ENCODE results near the gene GRIA2.

The GRIA2 gene

DNA sequence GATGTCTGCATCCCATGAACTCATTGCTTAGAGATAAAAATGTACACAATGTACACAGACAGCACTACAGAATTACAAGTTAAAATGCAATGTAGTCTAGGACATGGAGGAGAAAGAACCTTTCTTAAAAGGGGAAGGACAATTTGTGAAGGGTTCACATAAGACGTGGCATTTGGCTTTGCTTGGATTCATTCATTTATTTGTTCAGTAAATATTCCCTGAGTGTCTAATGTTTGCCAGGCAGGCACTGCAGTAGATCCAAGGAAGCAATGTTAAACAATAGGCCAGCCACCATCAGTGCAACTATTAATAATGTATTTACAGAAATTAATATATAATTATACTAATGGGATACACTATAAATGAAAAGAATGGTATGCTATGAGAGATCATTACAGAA, 94.4 kb downstream of the GRIA2 start:
- TF ChIP-seq REST (IDR thresholded peaks at IDR 0.05; ENCODE audit: insufficient read depth in 1 of 2, low read depth in 2 of 2, low read length in 2 of 2), result no peak
- no peak for TF ChIP-seq SIN3A (IDR thresholded peaks at IDR 0.05; ENCODE audit: borderline replicate concordance, insufficient read depth, low read length)
- TF ChIP-seq POLR2AphosphoS5 (IDR thresholded peaks at IDR 0.05; ENCODE audit: low read depth, low read length), result no peak
- no peak for TF ChIP-seq FOXP2 (optimal IDR thresholded peaks at IDR 0.05; ENCODE audit: borderline replicate concordance, extremely low read depth, extremely low read length, insufficient read depth)
- no peak for TF ChIP-seq TAF1 (IDR thresholded peaks at IDR 0.05; ENCODE audit: borderline replicate concordance, insufficient read depth, low read length)

GRCh38 chr4:157315968-157316367, 95.4 kb downstream of the GRIA2 start:
- TF ChIP-seq TAF1 (IDR thresholded peaks at IDR 0.05; ENCODE audit: borderline replicate concordance, insufficient read depth, low read length) (no peak), REST (IDR thresholded peaks at IDR 0.05; ENCODE audit: insufficient read depth in 1 of 2, low read depth in 2 of 2, low read length in 2 of 2) (no peak), FOXP2 (optimal IDR thresholded peaks at IDR 0.05; ENCODE audit: borderline replicate concordance, extremely low read depth, extremely low read length, insufficient read depth) (no peak), POLR2AphosphoS5 (IDR thresholded peaks at IDR 0.05; ENCODE audit: low read depth, low read length) (no peak), SIN3A (IDR thresholded peaks at IDR 0.05; ENCODE audit: borderline replicate concordance, insufficient read depth, low read length) (no peak)

DNA sequence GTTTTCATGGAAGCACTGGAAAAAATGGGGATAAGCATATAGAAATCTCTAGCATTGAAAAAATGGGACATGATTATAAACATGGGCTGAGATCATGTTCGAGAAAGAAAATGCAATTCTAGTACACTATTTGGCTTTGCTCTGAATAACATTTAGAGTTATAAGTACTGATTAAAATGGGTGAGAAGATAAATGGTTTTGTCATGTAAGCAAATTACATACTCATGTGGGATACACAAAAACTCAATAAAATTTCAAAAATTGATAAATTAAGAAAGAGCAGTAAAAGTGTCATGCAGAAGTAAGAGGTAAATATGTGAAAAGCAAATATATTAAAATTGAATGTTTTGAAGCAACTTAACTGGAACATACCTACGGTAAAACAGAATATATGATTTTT, 99.6 kb downstream of the GRIA2 start:
- TF ChIP-seq REST (IDR thresholded peaks at IDR 0.05; ENCODE audit: insufficient read depth in 1 of 2, low read depth in 2 of 2, low read length in 2 of 2), result no peak
- TF ChIP-seq TAF1 (IDR thresholded peaks at IDR 0.05; ENCODE audit: borderline replicate concordance, insufficient read depth, low read length), result no peak
- no peak for TF ChIP-seq SIN3A (IDR thresholded peaks at IDR 0.05; ENCODE audit: borderline replicate concordance, insufficient read depth, low read length)
- TF ChIP-seq FOXP2 (optimal IDR thresholded peaks at IDR 0.05; ENCODE audit: borderline replicate concordance, extremely low read depth, extremely low read length, insufficient read depth), result no peak
- no peak for TF ChIP-seq POLR2AphosphoS5 (IDR thresholded peaks at IDR 0.05; ENCODE audit: low read depth, low read length)

DNA sequence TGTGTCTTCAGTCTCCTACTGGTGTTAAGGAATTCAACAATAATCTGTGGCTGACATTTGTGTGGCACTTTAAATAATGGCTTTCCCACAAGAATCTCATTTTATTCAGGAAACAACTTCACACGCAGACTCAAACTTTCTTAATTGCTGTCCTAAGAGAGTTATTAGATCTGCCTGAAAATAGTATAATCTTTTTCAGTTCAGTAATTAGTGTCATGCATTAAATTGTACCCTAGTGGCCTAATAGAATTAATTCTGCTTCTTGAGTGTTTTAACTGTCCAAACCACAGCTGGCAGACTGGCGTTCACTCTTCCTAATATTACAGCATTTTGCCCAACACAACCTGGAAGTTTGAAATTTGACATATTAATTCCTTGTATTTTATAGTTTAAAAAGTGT, 107.1 kb downstream of the GRIA2 start:
- TF ChIP-seq REST (IDR thresholded peaks at IDR 0.05; ENCODE audit: insufficient read depth in 1 of 2, low read depth in 2 of 2, low read length in 2 of 2) (no peak), TAF1 (IDR thresholded peaks at IDR 0.05; ENCODE audit: borderline replicate concordance, insufficient read depth, low read length) (no peak), SIN3A (IDR thresholded peaks at IDR 0.05; ENCODE audit: borderline replicate concordance, insufficient read depth, low read length) (no peak), POLR2AphosphoS5 (IDR thresholded peaks at IDR 0.05; ENCODE audit: low read depth, low read length) (no peak), FOXP2 (optimal IDR thresholded peaks at IDR 0.05; ENCODE audit: borderline replicate concordance, extremely low read depth, extremely low read length, insufficient read depth) (no peak)

GRCh38 chr4:157357887-157358286, 137.4 kb downstream of the GRIA2 start:
- no peak for TF ChIP-seq FOXP2 (optimal IDR thresholded peaks at IDR 0.05; ENCODE audit: borderline replicate concordance, extremely low read depth, extremely low read length, insufficient read depth)
- no peak for TF ChIP-seq POLR2AphosphoS5 (IDR thresholded peaks at IDR 0.05; ENCODE audit: low read depth, low read length)
- TF ChIP-seq REST (IDR thresholded peaks at IDR 0.05; ENCODE audit: insufficient read depth in 1 of 2, low read depth in 2 of 2, low read length in 2 of 2), result no peak
- TF ChIP-seq TAF1 (IDR thresholded peaks at IDR 0.05; ENCODE audit: borderline replicate concordance, insufficient read depth, low read length), result no peak
- TF ChIP-seq SIN3A (IDR thresholded peaks at IDR 0.05; ENCODE audit: borderline replicate concordance, insufficient read depth, low read length), result no peak

Data from PFSK-1 (cell line).